ENCODE measurements around the gene CARHSP1.

- TF ChIP-seq CTCF (IDR thresholded peaks at IDR 0.05) (no peak), ZFX (IDR thresholded peaks at IDR 0.05; ENCODE audit: borderline replicate concordance) (no peak)
Observed at GRCh38 chr16:8852534-8852933, 16.3 kb downstream of the CARHSP1 start.
